ENCODE measurements around the gene ZNF396.

Gene ZNF396

DNA sequence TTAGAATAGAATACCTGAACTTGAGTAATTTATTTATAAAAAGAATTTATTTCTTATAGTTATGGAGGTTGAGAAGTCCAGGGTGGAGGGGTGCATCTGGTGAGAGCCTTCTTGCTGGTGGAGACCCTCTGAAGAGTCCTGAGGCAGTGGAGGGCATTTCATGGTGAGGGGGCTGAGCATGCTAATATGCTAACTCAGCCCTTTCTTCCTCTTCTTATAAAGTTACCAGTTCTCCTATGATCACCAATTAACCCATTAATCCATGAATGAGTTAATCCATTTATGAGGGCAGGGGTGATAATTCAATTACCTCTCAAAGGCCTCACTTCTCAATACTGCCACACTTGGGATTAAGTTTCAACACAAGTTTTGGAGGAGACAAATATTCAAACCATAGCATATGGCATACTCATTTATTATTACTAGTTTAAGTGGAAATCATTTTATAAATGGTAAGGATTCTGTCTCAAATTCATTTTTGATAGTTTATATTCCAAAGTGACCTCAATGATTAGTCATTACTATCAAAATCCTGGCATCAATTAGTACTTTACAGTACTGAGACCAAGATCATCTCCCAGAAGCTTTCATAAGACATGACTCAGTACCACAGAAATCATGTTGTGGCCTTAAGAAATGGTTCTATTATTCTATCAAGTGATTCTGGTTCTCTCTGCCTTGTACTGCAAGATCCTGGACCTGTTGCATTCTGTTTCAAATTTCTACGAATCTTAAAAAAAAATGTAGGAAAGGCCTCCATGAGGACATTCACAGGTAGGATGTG, 5.5 kb downstream of the ZNF396 start:
- H3K4me3 ChIP-seq (ENCODE audit: low read length), result no peak overlapping the region
- TF ChIP-seq, protein P1, sequence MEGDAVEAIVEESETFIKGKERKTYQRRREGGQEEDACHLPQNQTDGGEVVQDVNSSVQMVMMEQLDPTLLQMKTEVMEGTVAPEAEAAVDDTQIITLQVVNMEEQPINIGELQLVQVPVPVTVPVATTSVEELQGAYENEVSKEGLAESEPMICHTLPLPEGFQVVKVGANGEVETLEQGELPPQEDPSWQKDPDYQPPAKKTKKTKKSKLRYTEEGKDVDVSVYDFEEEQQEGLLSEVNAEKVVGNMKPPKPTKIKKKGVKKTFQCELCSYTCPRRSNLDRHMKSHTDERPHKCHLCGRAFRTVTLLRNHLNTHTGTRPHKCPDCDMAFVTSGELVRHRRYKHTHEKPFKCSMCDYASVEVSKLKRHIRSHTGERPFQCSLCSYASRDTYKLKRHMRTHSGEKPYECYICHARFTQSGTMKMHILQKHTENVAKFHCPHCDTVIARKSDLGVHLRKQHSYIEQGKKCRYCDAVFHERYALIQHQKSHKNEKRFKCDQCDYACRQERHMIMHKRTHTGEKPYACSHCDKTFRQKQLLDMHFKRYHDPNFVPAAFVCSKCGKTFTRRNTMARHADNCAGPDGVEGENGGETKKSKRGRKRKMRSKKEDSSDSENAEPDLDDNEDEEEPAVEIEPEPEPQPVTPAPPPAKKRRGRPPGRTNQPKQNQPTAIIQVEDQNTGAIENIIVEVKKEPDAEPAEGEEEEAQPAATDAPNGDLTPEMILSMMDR (conservative IDR thresholded peaks at IDR 0.05; ENCODE audit: low read depth, low read length), result no peak
- DNase-seq (ENCODE audit: low read depth), result no peak

DNA sequence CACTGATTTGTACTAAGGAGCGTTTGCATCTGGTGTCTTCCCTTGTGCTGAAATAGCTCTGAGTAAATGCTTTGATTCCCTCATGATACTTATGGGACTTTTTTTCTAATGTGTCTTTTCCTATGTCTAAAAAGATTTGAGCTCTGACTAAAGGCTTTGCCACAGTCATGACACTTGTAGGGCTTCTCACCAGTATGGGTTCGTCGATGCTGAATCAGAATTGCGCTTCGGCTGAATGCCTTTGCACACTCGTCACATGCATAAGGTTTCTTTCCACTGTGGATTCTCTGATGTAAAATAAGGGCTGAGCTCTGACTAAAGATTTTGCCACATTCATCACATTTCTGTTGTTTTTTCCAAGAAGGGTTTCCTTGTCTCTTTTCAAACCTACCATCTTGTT, 8.0 kb downstream of the ZNF396 start:
- TF ChIP-seq, protein P1 (conservative IDR thresholded peaks at IDR 0.05; ENCODE audit: low read depth, low read length), result no peak
- H3K4me3 ChIP-seq (ENCODE audit: low read length), result no peak overlapping the region
- DNase-seq (ENCODE audit: low read depth), result no peak

DNA sequence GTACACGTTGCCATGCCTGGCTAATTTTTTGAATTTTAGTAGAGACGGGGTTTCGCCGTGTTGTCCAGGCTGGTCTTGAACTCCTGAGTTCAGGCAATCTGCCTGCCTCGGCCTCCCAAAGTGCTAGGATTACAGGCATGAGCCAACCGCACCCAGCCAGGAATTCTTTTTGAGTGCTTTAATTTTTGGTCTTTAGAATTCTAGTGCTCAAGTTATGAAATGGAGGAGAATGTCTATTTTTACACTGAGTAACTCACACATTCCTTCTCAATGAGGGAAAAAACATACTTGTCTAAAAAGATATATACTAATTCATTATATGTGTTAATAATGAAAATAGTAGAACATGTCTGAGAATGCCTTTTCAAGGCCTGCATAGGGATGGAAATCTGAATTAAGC, 8.5 kb downstream of the ZNF396 start:
- TF ChIP-seq, protein P1 (conservative IDR thresholded peaks at IDR 0.05; ENCODE audit: low read depth, low read length), result no peak
- DNase-seq (ENCODE audit: low read depth), result no peak
- H3K4me3 ChIP-seq (ENCODE audit: low read length), result no peak overlapping the region

DNA sequence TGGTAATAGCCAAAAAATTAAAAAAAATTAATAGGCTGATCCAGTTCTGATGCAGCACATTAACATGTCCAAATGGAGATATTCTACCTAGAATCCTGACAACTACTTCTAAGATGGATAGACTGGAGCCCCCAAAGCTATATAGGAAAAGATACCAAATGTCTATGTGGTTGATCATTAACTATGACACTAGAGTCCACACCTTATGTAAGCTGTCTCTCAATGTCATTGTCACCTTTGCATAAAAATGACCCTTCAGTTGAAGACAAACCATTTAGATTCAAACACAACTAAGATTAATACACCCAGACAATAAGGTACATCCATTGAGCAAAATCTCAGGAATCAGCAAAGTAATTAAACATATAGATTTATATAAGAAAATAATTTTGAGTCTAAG, 14.6 kb downstream of the ZNF396 start:
- TF ChIP-seq, protein P1 (conservative IDR thresholded peaks at IDR 0.05; ENCODE audit: low read depth, low read length), result no peak
- no peak for DNase-seq (ENCODE audit: low read depth)
- H3K4me3 ChIP-seq (ENCODE audit: low read length), result no peak overlapping the region

DNA sequence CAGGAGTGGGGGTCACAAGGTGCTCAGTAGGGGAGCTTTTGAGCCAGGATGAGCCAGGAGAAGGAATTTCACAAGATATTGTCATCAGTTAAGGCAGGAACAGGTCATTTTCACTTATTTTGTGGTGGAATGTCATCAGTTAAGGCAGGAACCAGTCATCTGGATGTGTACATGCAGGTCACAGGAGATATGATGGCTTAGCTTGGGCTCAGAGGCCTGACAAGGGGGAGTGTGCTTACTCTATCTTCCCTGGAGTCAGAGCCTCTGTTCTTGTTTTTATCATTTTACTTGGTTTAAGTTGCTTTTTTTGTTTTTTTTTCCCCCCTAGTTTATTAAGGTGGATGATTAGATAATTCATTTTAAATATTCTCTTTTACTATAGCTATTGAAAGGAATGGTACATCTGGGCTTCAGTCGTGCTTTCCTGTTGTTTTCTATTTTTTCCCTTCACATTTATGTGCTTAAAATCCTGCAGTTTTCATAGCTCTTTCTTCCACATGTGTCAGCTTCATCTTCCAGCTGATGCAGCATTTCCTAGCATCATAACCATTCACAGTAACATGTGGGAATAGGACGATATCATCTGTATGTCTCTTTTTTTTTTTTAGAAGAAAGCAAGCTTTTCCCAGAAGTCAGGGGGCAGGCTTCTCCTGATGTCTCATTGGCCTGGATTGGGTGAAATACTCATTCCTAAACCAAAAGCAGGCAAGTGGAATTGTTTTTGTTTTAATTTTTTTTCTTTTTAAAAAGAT, 15.4 kb downstream of the ZNF396 start:
- no peak overlapping the region for H3K4me3 ChIP-seq (ENCODE audit: low read length)
- no peak for DNase-seq (ENCODE audit: low read depth)
- TF ChIP-seq, protein P1 (conservative IDR thresholded peaks at IDR 0.05; ENCODE audit: low read depth, low read length), result no peak

DNA sequence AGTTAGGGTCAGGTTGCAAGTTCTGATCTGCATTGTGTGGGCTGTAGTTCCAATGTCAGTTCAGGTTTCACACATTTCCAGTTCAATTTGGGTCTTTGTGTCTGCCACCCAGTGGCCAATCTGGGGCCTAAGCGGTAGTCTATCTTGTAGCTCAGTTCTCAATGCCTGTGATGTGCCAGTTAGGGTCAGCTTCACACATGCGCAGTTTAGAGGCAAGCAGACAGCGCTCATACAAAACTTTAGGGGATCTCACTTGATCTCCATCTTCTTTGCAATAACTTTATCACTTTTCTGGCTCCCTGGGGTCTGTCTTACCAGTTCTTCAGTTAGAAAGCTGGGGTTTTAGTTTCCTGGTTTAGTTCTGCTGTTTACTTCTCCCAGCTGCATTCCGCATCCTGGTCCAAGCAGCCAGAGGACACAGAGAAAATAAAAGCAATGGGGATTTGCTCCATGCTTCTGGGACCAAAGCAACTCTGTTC, 22.0 kb downstream of the ZNF396 start:
- TF ChIP-seq, protein P1 (conservative IDR thresholded peaks at IDR 0.05; ENCODE audit: low read depth, low read length), result peak; percentile 87
- peak overlapping the region; percentile 10 for H3K4me3 ChIP-seq (ENCODE audit: low read length)
- peak; percentile 47 for DNase-seq (ENCODE audit: low read depth)
